Right lobe of liver (tissue), 6 donors: ENCODE measurements around the gene SORBS2. TPM values are rescaled to one million over a fixed set of nuclear protein-coding genes. Genes with fewer than 3 reads are reported as not detected.

Source experiments
- ATAC-seq, 4 donors: fragments of 200-7000 bp; cut with Tn5 transposase; one replicate each; pipeline ENCODE4 v1.9.1; 2020; ENCODE audit warnings: mild to moderate bottlenecking in 4 of 4, moderate library complexity in 4 of 4
- DNase-seq, 3 donors: peaks; one replicate each; pipeline ENCODE4 v3.0.0-alpha.2; 2020
- H3K27ac ChIP-seq, 3 donors: fragments of 200-600 bp; one replicate each; pipeline ENCODE4 v1.8.0; 2022
- H3K27me3 ChIP-seq, 2 donors: fragments of 200-600 bp; one replicate each; pipeline ENCODE4 v1.8.0; 2022
- H3K36me3 ChIP-seq, 4 donors: fragments of 200-600 bp; sonication (generic) in 1 of 4; one replicate each; pipeline versions ENCODE4 v1.5.1 to v1.8.0; 2017 to 2022; ENCODE audit warnings: control low read depth in 1 of 4
- H3K4me1 ChIP-seq, 4 donors: fragments of 200-600 bp; sonication (generic) in 1 of 4; one replicate each; pipeline versions ENCODE4 v1.5.1 to v1.8.0; 2017 to 2022; ENCODE audit warnings: control low read depth in 1 of 4
- H3K4me3 ChIP-seq, 3 donors: fragments of 200-600 bp; one replicate each; pipeline ENCODE4 v1.8.0; 2022
- H3K9me3 ChIP-seq, 4 donors: fragments of 200-600 bp; sonication (generic) in 1 of 4; one replicate each; pipeline versions ENCODE4 v1.5.1 to v1.8.0; 2017 to 2022; ENCODE audit warnings: control low read depth in 1 of 4
- CTCF ChIP-seq, 4 donors: fragments of 200-600 bp in 3 of 4; fragments of 450-650 bp in 1 of 4; IDR thresholded peaks; one replicate each; pipeline versions ENCODE4 v1.5.1 to v1.8.0; 2016 to 2022; ENCODE audit warnings: antibody characterized with exemption in 4 of 4, mild to moderate bottlenecking in 2 of 4
- POLR2A ChIP-seq: fragments of 450-650 bp; IDR thresholded peaks from one replicate; pipeline ENCODE4 v1.6.1; 2017; ENCODE audit warnings: antibody characterized with exemption, mild to moderate bottlenecking
- WGBS: methylation state at CpG from one replicate; pipeline ENCODE4 v1.1.6; 2018; ENCODE audit warnings: low coverage, low lambda C conversion rate; ENCODE audit not compliant: insufficient coverage; ENCODE audit errors: missing lambda C conversion rate; 5-methylcytosine and 5-hydroxymethylcytosine counted together
- intact Hi-C, 2 donors: fragments of 100-400 bp; cut with DNase I; formaldehyde crosslinking; loops; one replicate each; pipeline versions ENCODE4 v1.11.2 to v1.14.1; 2022
- total RNA-seq, 6 experiments: library from RNA; depleted of rRNA in 2 of 6; stranded (reverse); fragments of >200 nt in 2 of 6; fragmentation: NEBNext Ultra II Directional in 3 of 6; extraction: Animal tissue kit (Norgen Biotek cat#: 25700) in 3 of 6; gene quantifications; one replicate each; pipeline versions ENCODE4 v1.1.0 to v1.2.4, GENCODE V29; 2016 to 2023
- donor health status: DM: no; HTN: yes; CAD: no.
- donor health status: DM: no; HTN: no; CAD: no.
- donor health status: DM: no; HTN: no; CAD: no.
- donor health status: DM: no; HTN: yes; CAD: no.
- donor health status: DM: no; HTN: yes; CAD: no.

Gene SORBS2
- total RNA-seq, 6 experiments from 2014 or later: 60.8 to 144 (median 107) TPM

GRCh38 chr4:185573651-185574199 lies 238.3 kb downstream of the SORBS2 start:
- H3K27ac ChIP-seq: no peak overlapping the region

GRCh38 chr4:185570727-185571126 lies 241.3 kb downstream of the SORBS2 start:
- intact Hi-C loops: no loop called here
- Histone ChIP-seq H3K4me3 (no peak overlapping the region), H3K9me3 (no peaks in the 10 kb centered on the region), H3K36me3 (no peaks in the 10 kb centered on the region), H3K4me1 (peaks cover 0 to 4% (median 2%) of the 10 kb centered on the region in 4 donors), H3K27ac (no peak overlapping the region), H3K27me3 (no peaks in the 10 kb centered on the region)
- TF ChIP-seq POLR2A (no peak), CTCF (IDR thresholded peaks at IDR 0.05) (no peak)
- no peak for DNase-seq
- WGBS: 81% methylated on average over 3 of the region's 3 CpGs
- ATAC-seq: no peak

More at GRCh38 chr4:185573651-185574199, 238.3 kb downstream of the SORBS2 start:
- ATAC-seq (peak; percentile 56 to 83 (median 72)), DNase-seq (no peak)
- H3K36me3 ChIP-seq: no peaks in the 10 kb centered on the region
- intact Hi-C loops: no loop called here
- no peaks in the 10 kb centered on the region for H3K27me3 ChIP-seq
- 46% methylated on average over 6 of the region's 10 CpGs for WGBS
- no peaks in the 10 kb centered on the region for H3K4me1 ChIP-seq
- no peaks in the 10 kb centered on the region for H3K9me3 ChIP-seq
- no peak for TF ChIP-seq CTCF (IDR thresholded peaks at IDR 0.05)
- TF ChIP-seq POLR2A: no peak
- H3K4me3 ChIP-seq: no peak overlapping the region

GRCh38 chr4:185567381-185568376 lies 244.3 kb downstream of the SORBS2 start:
- DNase-seq: peak in 2 of 3 donors; percentile 41 to 62
- peaks cover 0 to 4% (median 2%) of the 10 kb centered on the region in 4 donors for H3K4me1 ChIP-seq
- TF ChIP-seq POLR2A (no peak), CTCF (IDR thresholded peaks at IDR 0.05) (no peak)
- intact Hi-C loops: no loop called here
- H3K27ac ChIP-seq: peak overlapping the region; percentile 47 to 51 (median 50)
- no peaks in the 10 kb centered on the region for H3K9me3 ChIP-seq
- 64% methylated on average over 21 of the region's 21 CpGs for WGBS
- ATAC-seq: peak; percentile 53 to 89 (median 68)
- no peak overlapping the region for H3K4me3 ChIP-seq
- no peaks in the 10 kb centered on the region for H3K27me3 ChIP-seq
- H3K36me3 ChIP-seq: no peaks in the 10 kb centered on the region

- ATAC-seq (peak; percentile 55 to 79 (median 66)), DNase-seq (no peak)
- peaks cover 0 to 4% (median 2%) of the 10 kb centered on the region in 4 donors for H3K4me1 ChIP-seq
- 71% methylated on average over 1 of the region's 1 CpG for whole genome bisulfite sequencing
- intact Hi-C loops: no loop called here
- H3K27me3 ChIP-seq: no peaks in the 10 kb centered on the region
- TF ChIP-seq CTCF (IDR thresholded peaks at IDR 0.05) (no peak), POLR2A (no peak)
- no peaks in the 10 kb centered on the region for H3K36me3 ChIP-seq
- H3K27ac ChIP-seq: peak overlapping the region; percentile 47 to 51 (median 50)
- H3K4me3 ChIP-seq: no peak overlapping the region
- H3K9me3 ChIP-seq: no peaks in the 10 kb centered on the region
Measured at GRCh38 chr4:185566972-185567371, 245.0 kb downstream of the SORBS2 start.
